WTC11 (cell line): ENCODE results near the gene RAD51AP2. TPM values are rescaled to one million over a fixed set of nuclear protein-coding genes. Genes with fewer than 3 reads are reported as not detected.

Experiments
- ATAC-seq: fragments of 200-7000 bp; cut with Tn5 transposase; 2 replicates; pipeline ENCODE4 v1.10.0; 2021; ENCODE audit warnings: mild to moderate bottlenecking, moderate library complexity
- CTCF ChIA-PET: fragments of 300-600 bp; sonication (Branson Sonifier 250); formaldehyde crosslinking; loops from one replicate; lab custom pipeline; 2021; ENCODE audit warnings: antibody characterized with exemption; lab: Charles Lee
- POLR2A ChIA-PET: fragments of 350-600 bp; sonication (Branson Sonifier 250); formaldehyde crosslinking; loops from one replicate; lab custom pipeline; 2021; ENCODE audit warnings: antibody characterized with exemption; lab: Charles Lee
- DNase-seq: peaks from one replicate; pipeline ENCODE4 v3.0.0; 2021; ENCODE audit warnings: low spot score
- H3K27ac Mint-ChIP-seq: 2 replicates; pipeline ENCODE4 v1.8.0; 2021; ENCODE audit warnings: mixed read lengths
- H3K27me3 Mint-ChIP-seq: 2 replicates; pipeline ENCODE4 v1.8.0; 2021; ENCODE audit warnings: low read depth, mild to moderate bottlenecking, moderate library complexity, mixed read lengths
- H3K36me3 Mint-ChIP-seq: 2 replicates; pipeline ENCODE4 v1.8.0; 2021; ENCODE audit warnings: mixed read lengths
- H3K4me1 Mint-ChIP-seq: 2 replicates; pipeline ENCODE4 v1.8.0; 2022; ENCODE audit warnings: mixed read lengths
- H3K4me3 Mint-ChIP-seq: 2 replicates; pipeline ENCODE4 v1.8.0; 2021; ENCODE audit warnings: mild to moderate bottlenecking, moderate library complexity, mixed read lengths
- H3K9me3 Mint-ChIP-seq: 2 replicates; pipeline ENCODE4 v1.8.0; 2021; ENCODE audit warnings: mixed read lengths
- CDX4 ChIP-seq: fragments of 250-450 bp; sonication (Bioruptor Pico); IDR thresholded peaks from 2 replicates; pipeline ENCODE4 v1.9.0; 2021; ENCODE audit warnings: moderate library complexity, mild to moderate bottlenecking, inconsistent platforms, borderline replicate concordance
- E2F4 ChIP-seq: sonication (generic); formaldehyde crosslinking; IDR thresholded peaks from 2 replicates; pipeline ENCODE4 v1.8.1; 2022; ENCODE audit warnings: low read depth, mild to moderate bottlenecking, moderate library complexity, missing genetic modification reagents, borderline replicate concordance
- EMX1 ChIP-seq: fragments of 250-450 bp; sonication (Bioruptor Pico); IDR thresholded peaks from 2 replicates; pipeline ENCODE4 v1.8.0; 2021; ENCODE audit warnings: mild to moderate bottlenecking
- HMGA2 ChIP-seq: fragments of 250-450 bp; sonication (Bioruptor Pico); IDR thresholded peaks from 2 replicates; pipeline ENCODE4 v1.4.0; 2021; ENCODE audit warnings: mild to moderate bottlenecking, moderate library complexity
- IRF2 ChIP-seq: sonication (generic); formaldehyde crosslinking; IDR thresholded peaks from 2 replicates; pipeline ENCODE4 v1.8.0; 2022; ENCODE audit warnings: low read depth, missing genetic modification reagents, borderline replicate concordance
- NR2C2 ChIP-seq: sonication (generic); formaldehyde crosslinking; IDR thresholded peaks from 2 replicates; pipeline ENCODE4 v1.8.0; 2022; ENCODE audit warnings: mild to moderate bottlenecking, missing genetic modification reagents
- PRDM15 ChIP-seq: sonication (generic); formaldehyde crosslinking; IDR thresholded peaks from 2 replicates; pipeline ENCODE4 v1.8.0; 2022; ENCODE audit warnings: missing genetic modification reagents
- RELA ChIP-seq: sonication (generic); formaldehyde crosslinking; IDR thresholded peaks from 2 replicates; pipeline ENCODE4 v1.8.1; 2022; ENCODE audit warnings: missing genetic modification reagents, mild to moderate bottlenecking, borderline replicate concordance
- SMAD3 ChIP-seq: sonication (generic); formaldehyde crosslinking; IDR thresholded peaks from 2 replicates; pipeline ENCODE4 v1.8.0; 2022; ENCODE audit warnings: missing genetic modification reagents, mild to moderate bottlenecking, borderline replicate concordance
- ZNF121 ChIP-seq: sonication (generic); formaldehyde crosslinking; IDR thresholded peaks from 2 replicates; pipeline ENCODE4 v1.8.0; 2023; ENCODE audit warnings: missing genetic modification reagents
- ZNF396 ChIP-seq: fragments of 250-450 bp; sonication (Bioruptor Pico); IDR thresholded peaks from 2 replicates; pipeline ENCODE4 v1.8.0; 2021; ENCODE audit warnings: mild to moderate bottlenecking, moderate library complexity, borderline replicate concordance
- ZNF512 ChIP-seq: sonication (generic); formaldehyde crosslinking; IDR thresholded peaks from 2 replicates; pipeline ENCODE4 v1.8.1; 2022; ENCODE audit warnings: missing genetic modification reagents, borderline replicate concordance
- total RNA-seq: library from RNA; stranded (reverse); gene quantifications from 3 replicates; pipeline ENCODE4 v1.2.3, GENCODE V29; 2021
- TF ChIP-seq, protein P1 (sequence below): sonication (generic); formaldehyde crosslinking; IDR thresholded peaks from 2 replicates; pipeline ENCODE4 v1.8.1; 2022; ENCODE audit warnings: mild to moderate bottlenecking, missing genetic modification reagents, moderate library complexity, borderline replicate concordance
- TF ChIP-seq, protein P2 (sequence below): sonication (generic); formaldehyde crosslinking; IDR thresholded peaks from 2 replicates; pipeline ENCODE4 v1.8.1; 2023; ENCODE audit warnings: mild to moderate bottlenecking, missing genetic modification reagents
- TF ChIP-seq, protein P3 (sequence below): sonication (generic); formaldehyde crosslinking; IDR thresholded peaks from 2 replicates; pipeline ENCODE4 v1.8.1; 2022; ENCODE audit warnings: mild to moderate bottlenecking, moderate library complexity, missing genetic modification reagents

RAD51AP2 gene
- total RNA-seq, 1 experiment from 2014 or later = 0.26 TPM

DNA sequence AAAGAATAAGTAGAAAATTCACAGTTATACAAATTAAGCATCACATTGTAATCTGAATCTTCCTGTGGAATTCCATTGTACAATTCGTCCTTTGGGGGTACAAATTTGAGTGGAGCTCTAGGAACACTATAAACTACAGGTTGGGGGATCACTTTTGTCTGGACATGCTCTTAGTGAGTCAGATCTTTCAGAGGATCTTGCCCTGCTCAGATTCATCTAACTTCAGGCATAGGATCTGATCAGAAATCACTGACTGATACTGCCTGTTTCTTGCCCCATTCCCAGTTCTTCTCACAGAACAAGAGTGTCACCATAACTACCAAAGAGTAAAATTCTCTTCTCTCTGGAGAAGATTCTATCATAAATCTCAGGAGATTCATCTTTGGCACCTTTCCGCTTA, 11.5 kb upstream of the RAD51AP2 start:
- H3K27me3 Mint-ChIP-seq = no peaks in the 10 kb centered on the region
- POLR2A ChIA-PET = no interaction called here
- no peak overlapping the region for H3K4me3 Mint-ChIP-seq
- CTCF ChIA-PET = no interaction called here
- peaks cover 2% of the 10 kb centered on the region for H3K4me1 Mint-ChIP-seq
- ATAC-seq (no peak), DNase-seq (no peak)
- no peak for TF ChIP-seq ZNF512 (CRISPR knock-in tag)
- TF ChIP-seq HMGA2 = no peak
- TF ChIP-seq RELA = no peak
- TF ChIP-seq SMAD3 (CRISPR knock-in tag) = no peak
- TF ChIP-seq E2F4 (CRISPR knock-in tag) = no peak
- TF ChIP-seq, protein P1, sequence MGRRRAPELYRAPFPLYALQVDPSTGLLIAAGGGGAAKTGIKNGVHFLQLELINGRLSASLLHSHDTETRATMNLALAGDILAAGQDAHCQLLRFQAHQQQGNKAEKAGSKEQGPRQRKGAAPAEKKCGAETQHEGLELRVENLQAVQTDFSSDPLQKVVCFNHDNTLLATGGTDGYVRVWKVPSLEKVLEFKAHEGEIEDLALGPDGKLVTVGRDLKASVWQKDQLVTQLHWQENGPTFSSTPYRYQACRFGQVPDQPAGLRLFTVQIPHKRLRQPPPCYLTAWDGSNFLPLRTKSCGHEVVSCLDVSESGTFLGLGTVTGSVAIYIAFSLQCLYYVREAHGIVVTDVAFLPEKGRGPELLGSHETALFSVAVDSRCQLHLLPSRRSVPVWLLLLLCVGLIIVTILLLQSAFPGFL (CRISPR knock-in tag) = no peak
- no peak for TF ChIP-seq EMX1 (CRISPR knock-in tag)
- no peak for TF ChIP-seq PRDM15
- TF ChIP-seq ZNF121 = no peak
- TF ChIP-seq IRF2 (CRISPR knock-in tag) = no peak
- no peak for TF ChIP-seq CDX4
- H3K36me3 Mint-ChIP-seq = no peaks in the 10 kb centered on the region
- H3K9me3 Mint-ChIP-seq = no peaks in the 10 kb centered on the region
- H3K27ac Mint-ChIP-seq = 0 out of 2 replicates have a peak overlapping the region, but pooled peaks have one; percentile 37

DNA sequence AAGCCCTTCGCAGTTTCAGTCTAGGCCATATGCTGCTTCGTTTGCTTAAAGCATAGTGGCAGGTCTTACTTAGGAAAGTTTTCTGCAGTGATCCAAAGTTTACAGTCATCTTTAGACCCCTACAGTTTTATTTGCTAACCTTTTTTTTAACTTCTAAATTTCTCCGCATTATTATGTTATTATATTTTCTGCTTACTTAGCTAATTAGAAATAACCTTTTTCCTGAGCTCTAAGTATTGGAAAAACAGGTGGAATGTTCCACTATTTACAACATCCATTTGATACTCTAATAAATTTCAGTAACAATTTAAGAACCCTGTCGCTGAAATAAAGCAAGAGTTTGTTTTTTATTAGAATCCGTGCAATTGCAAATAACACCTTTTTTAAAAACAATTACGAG, 4.1 kb upstream of the RAD51AP2 start:
- no peak for DNase-seq
- peaks cover 3% of the 10 kb centered on the region; the same call in 1 of the 2 replicates for H3K27me3 Mint-ChIP-seq
- CTCF ChIA-PET = no interaction called here
- peaks cover 35% of the 10 kb centered on the region for H3K4me1 Mint-ChIP-seq
- no peak for TF ChIP-seq ZNF396 (CRISPR knock-in tag)
- TF ChIP-seq, protein P2, sequence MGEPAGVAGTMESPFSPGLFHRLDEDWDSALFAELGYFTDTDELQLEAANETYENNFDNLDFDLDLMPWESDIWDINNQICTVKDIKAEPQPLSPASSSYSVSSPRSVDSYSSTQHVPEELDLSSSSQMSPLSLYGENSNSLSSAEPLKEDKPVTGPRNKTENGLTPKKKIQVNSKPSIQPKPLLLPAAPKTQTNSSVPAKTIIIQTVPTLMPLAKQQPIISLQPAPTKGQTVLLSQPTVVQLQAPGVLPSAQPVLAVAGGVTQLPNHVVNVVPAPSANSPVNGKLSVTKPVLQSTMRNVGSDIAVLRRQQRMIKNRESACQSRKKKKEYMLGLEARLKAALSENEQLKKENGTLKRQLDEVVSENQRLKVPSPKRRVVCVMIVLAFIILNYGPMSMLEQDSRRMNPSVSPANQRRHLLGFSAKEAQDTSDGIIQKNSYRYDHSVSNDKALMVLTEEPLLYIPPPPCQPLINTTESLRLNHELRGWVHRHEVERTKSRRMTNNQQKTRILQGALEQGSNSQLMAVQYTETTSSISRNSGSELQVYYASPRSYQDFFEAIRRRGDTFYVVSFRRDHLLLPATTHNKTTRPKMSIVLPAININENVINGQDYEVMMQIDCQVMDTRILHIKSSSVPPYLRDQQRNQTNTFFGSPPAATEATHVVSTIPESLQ (CRISPR knock-in tag) = no peak
- TF ChIP-seq, protein P3, sequence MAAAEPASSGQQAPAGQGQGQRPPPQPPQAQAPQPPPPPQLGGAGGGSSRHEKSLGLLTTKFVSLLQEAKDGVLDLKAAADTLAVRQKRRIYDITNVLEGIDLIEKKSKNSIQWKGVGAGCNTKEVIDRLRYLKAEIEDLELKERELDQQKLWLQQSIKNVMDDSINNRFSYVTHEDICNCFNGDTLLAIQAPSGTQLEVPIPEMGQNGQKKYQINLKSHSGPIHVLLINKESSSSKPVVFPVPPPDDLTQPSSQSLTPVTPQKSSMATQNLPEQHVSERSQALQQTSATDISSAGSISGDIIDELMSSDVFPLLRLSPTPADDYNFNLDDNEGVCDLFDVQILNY (CRISPR knock-in tag) = no peak
- TF ChIP-seq NR2C2 (CRISPR knock-in tag) = no peak
- no peaks in the 10 kb centered on the region for H3K36me3 Mint-ChIP-seq
- POLR2A ChIA-PET = no interaction called here
- H3K9me3 Mint-ChIP-seq = no peaks in the 10 kb centered on the region
- H3K4me3 Mint-ChIP-seq = no peak overlapping the region
- ATAC-seq = no peak
- H3K27ac Mint-ChIP-seq = no peak overlapping the region
